Measurements from ENCODE around the gene FNBP1.

Gene FNBP1

GRCh38 chr9:129868023-129868871 is 174.7 kb downstream of the FNBP1 start:
- no peak for TF ChIP-seq CTCF (IDR thresholded peaks at IDR 0.05; ENCODE audit: insufficient read depth, low read depth, low read length, missing control alignments)
- no peak overlapping the region for H3K4me3 ChIP-seq (ENCODE audit: low read length)
- no peak for DNase-seq (ENCODE audit: low read depth)

- no peak for TF ChIP-seq CTCF (IDR thresholded peaks at IDR 0.05; ENCODE audit: insufficient read depth, low read depth, low read length, missing control alignments)
- H3K4me3 ChIP-seq (ENCODE audit: low read length): no peak overlapping the region
- DNase-seq (ENCODE audit: low read depth): no peak
Measured at GRCh38 chr9:129867136-129868022, 175.6 kb downstream of the FNBP1 start.

- no peak for TF ChIP-seq CTCF (IDR thresholded peaks at IDR 0.05; ENCODE audit: insufficient read depth, low read depth, low read length, missing control alignments)
- H3K4me3 ChIP-seq (ENCODE audit: low read length): no peak overlapping the region
- no peak for DNase-seq (ENCODE audit: low read depth)
Measured at GRCh38 chr9:129866394-129867135, 176.4 kb downstream of the FNBP1 start.

- DNase-seq (ENCODE audit: low read depth): no peak
- no peak for TF ChIP-seq CTCF (IDR thresholded peaks at IDR 0.05; ENCODE audit: insufficient read depth, low read depth, low read length, missing control alignments)
- no peak overlapping the region for H3K4me3 ChIP-seq (ENCODE audit: low read length)
Measured at GRCh38 chr9:129865668-129866320, 177.2 kb downstream of the FNBP1 start.

GRCh38 chr9:129864991-129865647 is 177.9 kb downstream of the FNBP1 start:
- DNase-seq (ENCODE audit: low read depth): no peak
- H3K4me3 ChIP-seq (ENCODE audit: low read length): no peak overlapping the region
- TF ChIP-seq CTCF (IDR thresholded peaks at IDR 0.05; ENCODE audit: insufficient read depth, low read depth, low read length, missing control alignments): no peak

Data from epithelial cell of esophagus (primary cell).